ENCODE measurements around the gene ARHGEF12.

ARHGEF12 gene

GRCh38 chr11:120389693-120390584 is 53.7 kb downstream of the ARHGEF12 start:
- DNase-seq: no peak

DNA sequence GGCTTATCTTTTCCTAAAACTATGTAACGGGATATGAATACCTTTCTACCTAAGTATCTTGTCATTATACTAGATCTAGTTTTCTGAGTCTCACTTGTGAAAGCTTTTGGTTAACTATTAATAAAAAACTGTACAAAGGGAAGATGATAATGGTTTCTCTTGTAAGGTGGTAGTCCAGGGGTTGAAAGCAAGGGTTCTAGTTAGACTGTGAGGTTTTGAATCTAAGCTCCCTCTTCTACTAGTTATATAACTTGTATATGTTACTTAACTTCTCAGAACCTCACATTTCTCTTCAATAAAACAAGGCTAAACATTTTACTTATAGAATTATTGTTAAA is 54.3 kb downstream of the ARHGEF12 start:
- DNase-seq: no peak

GRCh38 chr11:120391292-120391691 is 55.1 kb downstream of the ARHGEF12 start:
- no peak for DNase-seq

- no peak for DNase-seq
These were observed 55.6 kb downstream of the ARHGEF12 start for GRCh38 chr11:120391854-120392253.

DNA sequence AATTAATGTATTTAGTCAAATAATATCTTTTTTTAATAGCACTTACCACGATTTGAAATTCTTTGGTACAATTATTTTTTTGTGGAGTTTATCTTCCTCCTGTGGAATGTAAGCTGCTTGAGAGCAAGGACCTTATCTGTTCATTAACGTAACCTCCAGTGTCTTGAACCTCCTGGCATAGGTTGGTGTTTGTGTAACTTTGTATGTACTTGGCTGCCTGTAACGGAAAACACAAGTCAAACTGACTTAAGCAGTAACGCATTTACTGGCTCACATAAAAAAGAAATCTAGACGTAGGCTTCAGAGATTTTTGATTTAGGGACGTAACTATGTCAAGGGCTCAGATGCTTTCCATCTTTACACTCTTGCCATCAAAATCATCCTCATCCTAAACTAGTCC is 56.1 kb downstream of the ARHGEF12 start:
- no peak for DNase-seq

DNA sequence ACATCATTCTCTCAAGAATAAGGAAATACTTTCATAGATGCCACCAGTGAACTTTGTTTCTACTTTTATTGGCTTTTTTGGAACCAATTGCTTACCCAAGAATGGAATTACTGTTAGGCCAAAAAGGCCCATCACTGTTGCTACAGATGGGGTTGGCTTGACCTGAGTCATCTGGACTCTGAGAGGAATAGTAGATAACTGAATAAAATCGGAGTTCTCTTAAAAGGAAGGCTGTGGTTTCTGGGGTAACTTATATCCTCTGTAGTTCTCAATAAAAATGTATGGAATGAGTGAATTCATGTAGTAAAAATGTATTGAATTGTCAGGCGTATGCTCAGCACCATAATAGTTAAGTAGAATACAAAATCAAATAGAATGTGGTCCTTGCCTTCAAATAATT is 56.6 kb downstream of the ARHGEF12 start:
- no peak for DNase-seq

- DNase-seq: no peak
These were observed 57.9 kb downstream of the ARHGEF12 start for GRCh38 chr11:120394119-120394518.

- DNase-seq: no peak
These were observed 59.6 kb downstream of the ARHGEF12 start for GRCh38 chr11:120395778-120396177.

DNA sequence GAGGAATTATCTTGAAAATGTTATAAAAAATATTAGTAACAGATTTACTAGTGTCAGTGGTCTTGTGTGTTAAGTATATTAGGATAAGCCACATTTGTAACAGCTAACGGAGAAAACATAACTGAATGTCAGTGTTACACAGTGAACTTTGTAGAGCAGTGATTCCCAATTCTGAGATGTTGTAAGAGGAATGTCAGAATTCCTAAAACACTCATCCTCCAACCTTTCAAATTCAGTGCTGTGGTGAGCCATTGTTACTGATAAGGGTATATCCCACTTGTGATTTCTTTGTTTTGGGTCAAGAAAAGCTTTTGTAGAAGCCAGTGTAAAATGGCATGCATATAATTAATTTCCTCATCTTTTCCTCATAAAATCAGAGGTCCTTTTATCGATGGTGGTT is 61.9 kb downstream of the ARHGEF12 start:
- DNase-seq: no peak

DNA sequence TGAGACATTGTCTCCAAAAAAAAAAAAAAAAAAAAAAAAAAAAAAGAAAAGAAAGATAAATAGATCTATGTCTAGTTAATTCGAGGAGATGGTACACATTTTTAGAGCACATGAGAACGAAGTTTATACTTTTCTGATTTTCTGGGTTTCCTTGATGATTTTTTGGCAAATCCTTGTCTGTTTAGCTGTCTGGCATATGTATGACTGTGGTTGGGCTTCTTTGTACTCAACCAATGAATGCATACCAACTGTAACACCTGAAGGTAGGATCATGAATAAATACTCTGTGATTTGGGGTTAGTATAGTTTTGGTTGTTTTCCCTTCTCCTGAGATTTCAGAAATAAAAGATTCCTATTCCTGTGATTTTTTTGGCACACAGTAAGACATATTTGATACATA is 63.1 kb downstream of the ARHGEF12 start:
- no peak for DNase-seq

DNA sequence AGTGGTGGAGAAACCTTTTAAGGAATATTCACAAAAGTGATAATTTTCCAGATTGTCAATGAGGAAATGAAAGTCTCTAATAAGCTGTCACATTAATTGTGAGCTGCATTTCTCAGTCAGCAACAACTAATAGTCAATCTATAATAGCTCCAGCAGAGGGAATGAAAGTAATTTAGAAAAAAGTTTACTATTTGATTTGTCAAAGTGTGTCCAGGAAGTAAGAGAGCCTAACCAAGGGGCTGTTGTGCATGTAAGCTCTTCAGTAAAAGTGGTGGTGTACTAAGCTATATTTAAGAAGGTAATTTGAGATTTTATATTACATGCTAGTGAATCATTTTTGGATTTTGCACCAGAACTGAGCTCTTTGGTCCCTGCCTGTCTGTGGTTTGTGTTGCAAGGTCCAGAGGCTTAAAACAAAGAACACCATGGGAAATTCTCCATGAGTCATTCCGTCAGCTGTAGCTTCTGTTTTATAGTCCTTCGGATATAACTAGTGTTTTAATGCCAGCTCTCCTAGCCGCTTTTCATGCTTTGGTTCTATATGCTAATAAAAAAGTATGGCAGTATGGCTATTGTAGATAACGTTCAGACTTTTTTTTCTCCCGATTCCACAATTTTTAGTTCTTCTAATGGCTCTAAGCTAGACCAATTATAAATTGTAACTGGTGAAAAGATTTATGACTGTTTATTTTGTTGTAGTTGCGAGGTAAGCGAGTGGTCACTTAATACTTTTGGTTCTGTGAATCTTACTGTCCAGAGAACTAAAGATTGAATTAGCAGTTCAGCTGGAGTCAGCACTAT is 64.6 kb downstream of the ARHGEF12 start:
- DNase-seq: no peak

- DNase-seq: no peak
These were observed 65.3 kb downstream of the ARHGEF12 start for GRCh38 chr11:120401506-120401905.

- no peak for DNase-seq
These were observed 67.8 kb downstream of the ARHGEF12 start for GRCh38 chr11:120403966-120404365.

GRCh38 chr11:120404495-120404894 is 68.3 kb downstream of the ARHGEF12 start:
- no peak for DNase-seq

- DNase-seq: no peak
These were observed 73.4 kb downstream of the ARHGEF12 start for GRCh38 chr11:120409655-120410054.

DNA sequence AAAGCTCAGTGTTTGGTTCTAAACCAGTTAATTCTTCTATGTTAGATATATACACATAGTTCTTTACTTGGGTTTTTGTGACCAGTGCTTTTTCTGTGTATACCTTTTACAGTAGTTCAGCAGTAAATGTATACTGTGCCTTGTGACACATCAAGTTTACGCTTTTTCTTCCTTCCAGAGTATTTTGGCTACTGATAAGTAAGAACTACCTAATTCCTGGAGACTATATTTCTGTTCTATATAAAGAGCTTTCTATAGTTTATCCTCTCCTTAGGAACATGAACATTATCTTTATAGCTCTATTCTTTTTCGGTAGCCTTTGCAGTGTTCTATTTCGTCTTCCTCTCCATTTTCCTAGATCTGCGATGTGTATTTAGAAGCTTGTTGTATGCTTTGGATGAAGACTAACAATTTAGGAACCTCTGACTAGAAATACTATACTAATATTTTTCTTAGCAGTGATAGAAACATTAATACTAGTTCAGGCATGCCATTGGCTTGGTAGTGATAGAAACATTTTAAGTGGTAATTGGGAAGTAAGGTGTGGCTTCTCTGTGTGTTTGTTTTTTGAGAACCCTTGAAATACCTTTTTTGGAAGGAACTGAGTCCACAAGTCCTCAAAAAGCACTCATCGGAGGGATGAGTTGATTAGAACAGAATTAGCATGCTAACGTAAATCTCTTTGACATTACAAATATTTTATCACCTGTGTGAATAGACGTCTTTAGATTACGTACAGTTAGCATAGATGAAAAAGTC is 74.6 kb downstream of the ARHGEF12 start:
- no peak for DNase-seq

DNA sequence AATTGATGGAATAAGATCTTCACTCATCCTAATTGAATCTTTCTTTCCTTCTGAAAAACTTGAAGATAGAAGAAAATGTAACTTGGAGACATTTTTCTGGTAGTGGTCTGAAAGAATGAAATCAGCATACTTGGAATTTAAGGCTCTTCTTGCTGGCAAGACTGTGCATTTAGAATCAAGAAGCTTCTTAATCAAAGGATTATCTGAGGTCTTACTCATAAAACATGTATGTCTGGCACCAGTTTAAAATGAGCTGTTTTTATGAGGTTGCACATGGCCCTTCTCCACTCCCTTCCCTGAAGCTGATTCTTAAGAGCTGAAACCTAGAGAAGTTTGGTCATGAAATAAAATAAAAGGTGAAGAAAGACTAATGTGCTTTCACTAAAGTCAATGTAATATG is 77.3 kb downstream of the ARHGEF12 start:
- no peak for DNase-seq

DNA sequence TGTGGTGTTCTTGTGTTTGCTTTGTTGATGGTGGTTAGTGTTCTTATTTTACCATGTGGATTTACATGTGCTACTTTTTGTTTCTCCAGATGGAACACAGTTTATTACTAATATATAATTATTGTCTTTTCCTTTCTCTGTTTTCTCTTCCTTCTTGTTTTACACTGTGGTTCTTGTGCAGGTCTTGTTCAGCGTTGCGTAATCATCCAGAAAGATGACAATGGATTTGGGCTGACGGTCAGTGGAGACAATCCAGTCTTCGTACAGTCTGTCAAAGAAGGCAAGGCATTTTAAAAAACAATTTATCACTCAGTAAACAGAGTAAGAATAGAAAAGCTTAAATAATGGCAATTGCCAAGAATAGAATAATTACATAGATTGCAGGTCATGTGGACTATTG is 84.4 kb downstream of the ARHGEF12 start:
- no peak for DNase-seq

GRCh38 chr11:120424185-120424969 is 88.2 kb downstream of the ARHGEF12 start:
- no peak for DNase-seq

DNA sequence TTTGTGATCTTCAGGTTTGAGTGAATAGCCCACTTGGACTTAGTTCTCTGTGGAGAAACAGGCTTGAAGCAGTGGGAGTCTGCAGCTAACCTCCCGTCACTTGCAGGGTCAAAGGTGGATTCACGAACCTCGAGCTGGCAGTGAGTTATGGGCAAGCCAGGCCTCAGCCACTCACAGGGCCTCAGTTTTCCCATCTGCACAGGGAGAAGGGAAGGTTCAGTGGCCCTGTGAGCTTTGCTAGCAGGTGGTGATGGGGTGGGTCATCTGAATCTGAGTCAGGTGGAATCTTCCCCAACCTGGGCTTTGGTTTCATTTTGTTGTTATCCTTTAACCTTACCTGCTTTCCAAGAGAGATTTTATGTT is 88.7 kb downstream of the ARHGEF12 start:
- no peak for DNase-seq

GRCh38 chr11:120425527-120425926 is 89.3 kb downstream of the ARHGEF12 start:
- DNase-seq: no peak

DNA sequence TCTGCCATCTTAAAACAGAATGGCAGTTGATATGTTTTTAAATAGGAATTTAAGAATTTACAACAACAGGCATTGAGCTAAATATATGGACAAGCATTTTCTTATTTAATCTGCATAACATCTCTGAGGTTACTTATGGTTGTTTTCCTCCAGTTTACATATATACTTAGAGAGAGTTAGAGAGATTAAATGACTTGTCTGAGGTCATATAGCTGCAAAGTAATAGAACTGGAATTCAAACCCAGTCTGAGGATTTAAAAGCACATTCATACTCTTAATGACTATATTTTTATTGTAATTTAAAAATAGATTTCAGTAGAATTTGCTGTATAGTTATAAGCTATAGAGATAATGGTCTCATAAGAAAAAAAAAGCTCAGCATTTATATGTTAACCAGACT is 93.9 kb downstream of the ARHGEF12 start:
- DNase-seq: no peak

- DNase-seq: peak in 1 of 2 donors; percentile 1
These were observed 95.4 kb downstream of the ARHGEF12 start for GRCh38 chr11:120431633-120432032.
